Measurements from ENCODE around the gene KCNMA1. TPM values are rescaled to one million over a fixed set of nuclear protein-coding genes. Genes with fewer than 3 reads are reported as not detected.
"Not testable (repeated sequence)": the region's sequence is repeated elsewhere in the genome, so short reads cannot be mapped to it uniquely, and the experiment has no call there.

KCNMA1 gene
- total RNA-seq, 1 donor from 2014 or later: 30.1 TPM

DNA sequence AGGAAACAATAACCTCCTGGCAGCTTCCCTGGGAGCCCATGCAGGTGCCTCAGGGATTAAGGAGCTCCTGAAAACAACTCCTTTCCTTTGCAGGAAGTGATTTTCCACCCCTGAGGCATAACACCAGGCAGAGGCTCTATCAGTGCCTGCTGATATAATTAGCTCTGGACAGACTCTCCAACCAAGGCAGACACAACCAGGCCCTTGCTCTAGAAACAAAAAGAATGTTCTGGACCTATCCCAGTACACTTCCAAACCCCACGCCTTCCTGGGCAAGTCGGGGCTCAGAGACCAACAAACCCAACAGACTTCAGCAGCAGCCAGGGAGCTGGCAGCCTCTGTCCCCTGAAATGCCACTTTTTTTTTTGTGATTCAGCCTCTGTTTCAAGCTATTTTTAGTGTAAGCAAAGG, 247.1 kb downstream of the KCNMA1 start:
- peaks cover 38% of the 10 kb centered on the region for H3K4me1 Mint-ChIP-seq (ENCODE audit: unreplicated experiment)
- no peaks in the 10 kb centered on the region for H3K9me3 Mint-ChIP-seq
- peaks cover 6% of the 10 kb centered on the region for H3K27me3 Mint-ChIP-seq
- no peak overlapping the region for H3K4me3 Mint-ChIP-seq
- no peak for DNase-seq (ENCODE audit: extremely low spot score, unreplicated experiment)
- H3K36me3 Mint-ChIP-seq: no peaks in the 10 kb centered on the region
- TF ChIP-seq, protein P1, sequence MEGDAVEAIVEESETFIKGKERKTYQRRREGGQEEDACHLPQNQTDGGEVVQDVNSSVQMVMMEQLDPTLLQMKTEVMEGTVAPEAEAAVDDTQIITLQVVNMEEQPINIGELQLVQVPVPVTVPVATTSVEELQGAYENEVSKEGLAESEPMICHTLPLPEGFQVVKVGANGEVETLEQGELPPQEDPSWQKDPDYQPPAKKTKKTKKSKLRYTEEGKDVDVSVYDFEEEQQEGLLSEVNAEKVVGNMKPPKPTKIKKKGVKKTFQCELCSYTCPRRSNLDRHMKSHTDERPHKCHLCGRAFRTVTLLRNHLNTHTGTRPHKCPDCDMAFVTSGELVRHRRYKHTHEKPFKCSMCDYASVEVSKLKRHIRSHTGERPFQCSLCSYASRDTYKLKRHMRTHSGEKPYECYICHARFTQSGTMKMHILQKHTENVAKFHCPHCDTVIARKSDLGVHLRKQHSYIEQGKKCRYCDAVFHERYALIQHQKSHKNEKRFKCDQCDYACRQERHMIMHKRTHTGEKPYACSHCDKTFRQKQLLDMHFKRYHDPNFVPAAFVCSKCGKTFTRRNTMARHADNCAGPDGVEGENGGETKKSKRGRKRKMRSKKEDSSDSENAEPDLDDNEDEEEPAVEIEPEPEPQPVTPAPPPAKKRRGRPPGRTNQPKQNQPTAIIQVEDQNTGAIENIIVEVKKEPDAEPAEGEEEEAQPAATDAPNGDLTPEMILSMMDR (conservative IDR thresholded peaks at IDR 0.05): no peak
- no peak overlapping the region for H3K27ac Mint-ChIP-seq

GRCh38 chr10:77388571-77389100, 249.0 kb downstream of the KCNMA1 start:
- TF ChIP-seq, protein P1 (conservative IDR thresholded peaks at IDR 0.05): no peak
- H3K4me3 Mint-ChIP-seq: no peak overlapping the region
- H3K27ac Mint-ChIP-seq: no peak overlapping the region
- peaks cover 4% of the 10 kb centered on the region for H3K27me3 Mint-ChIP-seq
- DNase-seq (ENCODE audit: extremely low spot score, unreplicated experiment): no peak
- no peaks in the 10 kb centered on the region for H3K36me3 Mint-ChIP-seq
- no peaks in the 10 kb centered on the region for H3K9me3 Mint-ChIP-seq
- peaks cover 40% of the 10 kb centered on the region for H3K4me1 Mint-ChIP-seq (ENCODE audit: unreplicated experiment)

DNA sequence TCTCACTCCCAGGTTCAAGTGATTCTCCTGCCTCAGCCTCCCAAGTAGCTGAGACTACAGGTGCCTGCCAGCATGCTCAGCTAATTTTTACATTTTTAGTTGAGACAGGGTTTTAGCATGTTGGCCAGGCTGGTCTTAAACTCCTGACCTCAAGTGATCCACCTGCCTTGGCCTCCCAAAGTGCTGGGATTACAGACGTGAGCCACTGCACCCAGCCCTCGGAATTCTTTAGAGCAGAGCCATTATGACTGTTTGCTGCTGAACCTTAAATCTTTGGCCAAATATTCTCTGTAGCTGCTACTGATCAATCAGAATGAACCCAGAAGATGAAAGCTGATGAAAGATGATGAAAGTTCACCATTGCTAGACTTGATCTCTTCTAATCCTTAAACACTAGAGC, 249.9 kb downstream of the KCNMA1 start:
- H3K36me3 Mint-ChIP-seq; DNase-seq (ENCODE audit: extremely low spot score, unreplicated experiment); H3K4me3 Mint-ChIP-seq; H3K27me3 Mint-ChIP-seq; H3K27ac Mint-ChIP-seq; H3K9me3 Mint-ChIP-seq: not testable (repeated sequence)
- H3K4me1 Mint-ChIP-seq (ENCODE audit: unreplicated experiment): peaks cover 38% of the 10 kb centered on the region

DNA sequence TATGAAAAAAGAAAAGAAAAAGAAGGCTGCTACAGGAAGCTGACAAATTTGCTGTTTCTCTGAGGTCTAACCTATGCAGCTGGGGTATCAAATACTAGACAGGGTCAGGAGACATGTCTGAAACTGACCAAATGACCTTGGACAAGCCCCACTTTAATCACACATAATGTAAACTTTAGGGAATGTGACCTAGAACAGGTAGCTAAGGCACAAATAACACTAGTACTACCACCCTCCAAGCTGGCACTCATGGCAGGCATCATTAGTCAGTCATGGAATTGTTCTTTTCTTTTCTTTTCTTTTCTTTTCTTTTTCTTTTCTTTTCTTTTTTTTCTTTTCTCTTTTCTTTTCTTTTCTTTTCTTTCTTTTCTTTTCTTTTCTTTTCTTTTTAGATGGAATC, 250.4 kb downstream of the KCNMA1 start:
- H3K27ac Mint-ChIP-seq: peak overlapping the region; percentile 2
- no peaks in the 10 kb centered on the region for H3K36me3 Mint-ChIP-seq
- no peak overlapping the region for H3K4me3 Mint-ChIP-seq
- TF ChIP-seq, protein P1 (conservative IDR thresholded peaks at IDR 0.05): no peak
- no peaks in the 10 kb centered on the region for H3K9me3 Mint-ChIP-seq
- peaks cover 4% of the 10 kb centered on the region for H3K27me3 Mint-ChIP-seq
- H3K4me1 Mint-ChIP-seq (ENCODE audit: unreplicated experiment): peaks cover 35% of the 10 kb centered on the region
- no peak for DNase-seq (ENCODE audit: extremely low spot score, unreplicated experiment)

GRCh38 chr10:77386838-77387237, 250.8 kb downstream of the KCNMA1 start:
- H3K27ac Mint-ChIP-seq: peak overlapping the region; percentile 2

DNA sequence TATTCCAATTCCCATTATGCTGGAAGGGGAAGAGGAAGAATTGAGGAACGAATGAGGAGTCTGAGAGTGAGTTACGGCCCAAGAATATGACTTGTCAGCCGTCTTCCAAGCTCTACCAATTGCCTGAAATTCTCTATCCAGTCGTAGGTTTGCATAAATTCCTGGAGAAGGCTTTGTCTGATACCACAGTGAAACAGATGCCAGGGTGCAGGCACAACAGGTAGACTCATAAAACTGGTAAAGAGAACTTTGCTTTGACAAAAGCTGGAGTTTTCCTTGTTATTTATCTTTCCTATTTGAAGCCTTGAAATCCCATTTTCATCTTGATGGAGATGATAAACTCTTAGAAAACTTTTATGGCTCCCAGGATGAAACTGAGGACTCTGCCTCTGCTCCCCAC, 251.2 kb downstream of the KCNMA1 start:
- no peak for DNase-seq (ENCODE audit: extremely low spot score, unreplicated experiment)
- peaks cover 4% of the 10 kb centered on the region for H3K27me3 Mint-ChIP-seq
- no peaks in the 10 kb centered on the region for H3K9me3 Mint-ChIP-seq
- H3K4me3 Mint-ChIP-seq: no peak overlapping the region
- TF ChIP-seq, protein P1 (conservative IDR thresholded peaks at IDR 0.05): no peak
- peaks cover 35% of the 10 kb centered on the region for H3K4me1 Mint-ChIP-seq (ENCODE audit: unreplicated experiment)
- no peaks in the 10 kb centered on the region for H3K36me3 Mint-ChIP-seq
- H3K27ac Mint-ChIP-seq: peak overlapping the region; percentile 2

More at GRCh38 chr10:77386838-77387237, 250.8 kb downstream of the KCNMA1 start:
- peaks cover 4% of the 10 kb centered on the region for H3K27me3 Mint-ChIP-seq
- H3K9me3 Mint-ChIP-seq: no peaks in the 10 kb centered on the region
- no peaks in the 10 kb centered on the region for H3K36me3 Mint-ChIP-seq
- H3K4me3 Mint-ChIP-seq: no peak overlapping the region
- H3K4me1 Mint-ChIP-seq (ENCODE audit: unreplicated experiment): peaks cover 35% of the 10 kb centered on the region
- no peak for DNase-seq (ENCODE audit: extremely low spot score, unreplicated experiment)
- TF ChIP-seq, protein P1 (conservative IDR thresholded peaks at IDR 0.05): no peak
